IMR-90 (cell line): ENCODE data around the gene EMD. TPM values are rescaled to one million over a fixed set of nuclear protein-coding genes. Genes with fewer than 3 reads are reported as not detected.
A peak's percentile ranks its signal among the peaks of the same experiment; 100 is the strongest.

ENCODE experiments used
- ATAC-seq: fragments of 200-7000 bp; cut with Tn5 transposase; 2 replicates; pipeline ENCODE4 v1.9.1; 2020; ENCODE audit warnings: low read depth, mild to moderate bottlenecking, moderate library complexity
- BruUV-seq: library from RNA; stranded (reverse); fragments of 400-500 nt; replicated peaks from 2 replicates; lab custom pipeline; 2021; lab: Mats Ljungman, UMichigan
- CTCF ChIA-PET: fragments of 300-600 bp; formaldehyde crosslinking; extraction: SDS; loops from one replicate; lab custom pipeline; 2021; ENCODE audit warnings: antibody characterized with exemption; lab: Yijun Ruan, JAX
- POLR2A ChIA-PET: fragments of 300-600 bp; sonication (Branson Sonifier 250); formaldehyde crosslinking; loops from one replicate; lab custom pipeline; 2022; ENCODE audit warnings: antibody characterized with exemption; ENCODE audit not compliant: unreplicated experiment; lab: Charles Lee
- DNase-seq: peaks from one replicate; pipeline ENCODE4 v3.0.0; 2013
- H2AFZ ChIP-seq: replicated peaks from 2 replicates; pipeline ENCODE3; 2013; ENCODE audit warnings: low read length, mild to moderate bottlenecking; ENCODE audit not compliant: poor library complexity
- H2AK5ac ChIP-seq: 2 replicates; pipeline ENCODE4 v1.6.1; 2013; ENCODE audit warnings: low read depth, low read length, inconsistent platforms
- H2AK9ac ChIP-seq: replicated peaks from 2 replicates; pipeline ENCODE3; 2013; ENCODE audit warnings: mild to moderate bottlenecking, low read depth, low read length, moderate library complexity; ENCODE audit not compliant: poor library complexity
- H2BK120ac ChIP-seq: 2 replicates; pipeline ENCODE4 v1.6.1; 2013; ENCODE audit warnings: low read depth, low read length, inconsistent platforms
- H2BK15ac ChIP-seq: 3 replicates; pipeline ENCODE4 v1.6.1; 2013; ENCODE audit warnings: low read depth, low read length, inconsistent platforms
- H2BK20ac ChIP-seq: 2 replicates; pipeline ENCODE4 v1.6.1; 2013; ENCODE audit warnings: low read depth, mild to moderate bottlenecking, inconsistent platforms, low read length, moderate library complexity
- H2BK5ac ChIP-seq: 2 replicates; pipeline ENCODE4 v1.6.1; 2013; ENCODE audit warnings: mild to moderate bottlenecking, low read depth, low read length, inconsistent platforms; ENCODE audit not compliant: poor library complexity, severe bottlenecking
- H3K14ac ChIP-seq: replicated peaks from 2 replicates; pipeline ENCODE4 v1.6.1; 2013; ENCODE audit warnings: low read depth, low read length, inconsistent platforms
- H3K18ac ChIP-seq: 2 replicates; pipeline ENCODE4 v1.6.1; 2013; ENCODE audit warnings: low read depth, low read length, control low read depth
- H3K23ac ChIP-seq: 2 replicates; pipeline ENCODE4 v1.6.1; 2013; ENCODE audit warnings: low read depth, low read length, inconsistent platforms
- H3K27ac ChIP-seq: 2 replicates; pipeline ENCODE4 v1.5.1; 2013; ENCODE audit warnings: mild to moderate bottlenecking, control low read depth, low read length; ENCODE audit not compliant: insufficient read depth
- H3K27me3 ChIP-seq: 2 replicates; pipeline ENCODE4 v1.6.1; 2013; ENCODE audit warnings: low read length; ENCODE audit not compliant: control insufficient read depth, insufficient read depth
- H3K36me3 ChIP-seq: 2 replicates; pipeline ENCODE4 v1.6.1; 2013; ENCODE audit warnings: low read length, mixed read lengths; ENCODE audit not compliant: control insufficient read depth, insufficient read depth
- H3K4ac ChIP-seq: 2 replicates; pipeline ENCODE4 v1.6.1; 2013; ENCODE audit warnings: low read depth, low read length, inconsistent platforms
- H3K4me1 ChIP-seq: 2 replicates; pipeline ENCODE4 v1.6.1; 2013; ENCODE audit warnings: low read length, mixed read lengths; ENCODE audit not compliant: control insufficient read depth, insufficient read depth
- H3K4me2 ChIP-seq: 2 replicates; pipeline ENCODE4 v1.6.1; 2013; ENCODE audit warnings: low read depth, mild to moderate bottlenecking, control low read depth, low read length, moderate library complexity
- H3K4me3 ChIP-seq: 2 replicates; pipeline ENCODE4 v1.5.1; 2013; ENCODE audit warnings: low read depth, mild to moderate bottlenecking, control low read depth, low read length, moderate library complexity; ENCODE audit not compliant: insufficient read depth
- H3K56ac ChIP-seq: 2 replicates; pipeline ENCODE4 v1.6.1; 2013; ENCODE audit warnings: low read length, inconsistent platforms; ENCODE audit not compliant: insufficient read depth; ENCODE audit errors: extremely low read depth
- H3K79me1 ChIP-seq, 2 experiments: 2 replicates each; pipeline ENCODE4 v1.6.1; 2013; ENCODE audit warnings: low read length in 2 of 2, inconsistent platforms in 1 of 2, low read depth in 1 of 2
- H3K9ac ChIP-seq: 2 replicates; pipeline ENCODE4 v1.6.1; 2013; ENCODE audit warnings: low read depth, low read length, control low read depth
- H3K9me1 ChIP-seq: 2 replicates; pipeline ENCODE4 v1.6.1; 2013; ENCODE audit warnings: low read length, inconsistent platforms; ENCODE audit not compliant: insufficient read depth
- H3K9me3 ChIP-seq: 2 replicates; pipeline ENCODE4 v1.6.1; 2013; ENCODE audit warnings: low read length; ENCODE audit not compliant: control insufficient read depth, insufficient read depth
- H4K20me1 ChIP-seq: 2 replicates; pipeline ENCODE4 v1.6.1; 2013; ENCODE audit warnings: low read length, inconsistent platforms; ENCODE audit not compliant: insufficient read depth
- H4K5ac ChIP-seq: 2 replicates; pipeline ENCODE4 v1.6.1; 2013; ENCODE audit warnings: mild to moderate bottlenecking, low read depth, low read length, control low read depth
- H4K8ac ChIP-seq, 2 experiments: 2 replicates each; pipeline ENCODE4 v1.6.1; 2013; ENCODE audit warnings: low read depth in 2 of 2, low read length in 2 of 2, control low read depth in 1 of 2, inconsistent platforms in 1 of 2
- H4K91ac ChIP-seq: 2 replicates; pipeline ENCODE4 v1.6.1; 2013; ENCODE audit warnings: low read depth, low read length, inconsistent platforms; ENCODE audit not compliant: insufficient read depth
- BHLHE40 ChIP-seq: fragments of 150-350 bp; IDR thresholded peaks from 2 replicates; pipeline ENCODE4 v1.6.1; 2016; ENCODE audit warnings: mild to moderate bottlenecking, low read depth, low read length
- CEBPB ChIP-seq: IDR thresholded peaks from 2 replicates; pipeline ENCODE4 v1.6.1; 2012; ENCODE audit warnings: low read depth, low read length, improper control_type of control experiment
- CHD1 ChIP-seq: IDR thresholded peaks from 2 replicates; pipeline ENCODE4 v1.6.1; 2012; ENCODE audit warnings: low read depth, low read length, improper control_type of control experiment
- CTCF ChIP-seq: conservative IDR thresholded peaks from 2 replicates; pipeline ENCODE4 v1.5.1; 2012; ENCODE audit warnings: mild to moderate bottlenecking, low read depth, low read length, improper control_type of control experiment
- ELK1 ChIP-seq: fragments of 150-350 bp; IDR thresholded peaks from 2 replicates; pipeline ENCODE4 v1.6.1; 2016; ENCODE audit warnings: low read depth, mild to moderate bottlenecking, low read length, moderate library complexity, borderline replicate concordance
- FOS ChIP-seq: fragments of 150-350 bp; IDR thresholded peaks from 2 replicates; pipeline ENCODE4 v1.6.1; 2016; ENCODE audit warnings: low read depth, low read length
- MAZ ChIP-seq: IDR thresholded peaks from 2 replicates; pipeline ENCODE4 v1.6.1; 2012; ENCODE audit warnings: low read depth, mild to moderate bottlenecking, low read length, improper control_type of control experiment, moderate library complexity, borderline replicate concordance
- MXI1 ChIP-seq: IDR thresholded peaks from 2 replicates; pipeline ENCODE4 v1.6.1; 2012; ENCODE audit warnings: low read depth, mild to moderate bottlenecking, low read length, moderate library complexity, borderline replicate concordance
- POLR2A ChIP-seq: IDR thresholded peaks from 2 replicates; pipeline ENCODE4 v1.6.1; 2012; ENCODE audit warnings: mild to moderate bottlenecking, low read depth, low read length
- RAD21 ChIP-seq: IDR thresholded peaks from 2 replicates; pipeline ENCODE4 v1.6.1; 2012; ENCODE audit warnings: low read length, improper control_type of control experiment
- RCOR1 ChIP-seq: IDR thresholded peaks from 2 replicates; pipeline ENCODE4 v1.6.1; 2012; ENCODE audit warnings: mild to moderate bottlenecking, low read length, improper control_type of control experiment; ENCODE audit not compliant: insufficient replicate concordance
- RFX5 ChIP-seq: IDR thresholded peaks from 2 replicates; pipeline ENCODE4 v1.8.0; 2012; ENCODE audit warnings: low read depth, mild to moderate bottlenecking, low read length, moderate library complexity
- SMC3 ChIP-seq: fragments of 150-350 bp; IDR thresholded peaks from 2 replicates; pipeline ENCODE4 v1.6.1; 2016; ENCODE audit warnings: low read depth, mild to moderate bottlenecking, antibody characterized with exemption, low read length, moderate library complexity
- WGBS, 2 experiments: methylation state at CpG; one replicate each; pipeline versions ENCODE4 v1.1.5 to v1.1.7; 2013; ENCODE audit warnings: missing lambda C conversion rate in 2 of 2; ENCODE audit not compliant: insufficient read length in 1 of 2; ENCODE audit errors: extremely low coverage in 2 of 2; 5-methylcytosine and 5-hydroxymethylcytosine counted together
- dilution Hi-C: fragments of 300-500 bp; cut with HindIII; formaldehyde crosslinking; loops from one replicate; pipeline ENCODE4 v1.14.3; 2018; ENCODE audit warnings: low sequenced_read_pairs; ENCODE audit not compliant: unreplicated experiment
- in situ Hi-C: fragments of 300-500 bp; cut with MboI; formaldehyde crosslinking; loops from 3 replicates; pipeline ENCODE4 v1.14.3; 2019; ENCODE audit warnings: low sequenced_read_pairs, inconsistent platforms, mixed read lengths
- intact Hi-C: fragments of 100-400 bp; cut with micrococcal nuclease; formaldehyde crosslinking; loops from 2 replicates; pipeline ENCODE4 v1.10.0; 2022
- polyA plus RNA-seq, 3 experiments: library from polyadenylated mRNA; depleted of rRNA; stranded (reverse); fragments of >200 nt; gene quantifications; 2 replicates each; pipeline ENCODE4 v1.2.3, GENCODE V29; 2012; ENCODE audit warnings: low replicate concordance in 1 of 3
- total RNA-seq: library from RNA; depleted of rRNA; stranded (reverse); fragments of >200 nt; gene quantifications from 2 replicates; pipeline ENCODE4 v1.2.3, GENCODE V29; 2012
- TF ChIP-seq, protein P1 (sequence below): fragments of 150-350 bp; IDR thresholded peaks from 2 replicates; pipeline ENCODE4 v1.6.1; 2017; ENCODE audit warnings: mild to moderate bottlenecking, antibody characterized with exemption, low read length, low read depth

Gene EMD
- total and polyA plus RNA-seq, 2 of the 4 experiments (the other 2 are of a cell fraction), result 9.9 to 80.6 TPM

DNA sequence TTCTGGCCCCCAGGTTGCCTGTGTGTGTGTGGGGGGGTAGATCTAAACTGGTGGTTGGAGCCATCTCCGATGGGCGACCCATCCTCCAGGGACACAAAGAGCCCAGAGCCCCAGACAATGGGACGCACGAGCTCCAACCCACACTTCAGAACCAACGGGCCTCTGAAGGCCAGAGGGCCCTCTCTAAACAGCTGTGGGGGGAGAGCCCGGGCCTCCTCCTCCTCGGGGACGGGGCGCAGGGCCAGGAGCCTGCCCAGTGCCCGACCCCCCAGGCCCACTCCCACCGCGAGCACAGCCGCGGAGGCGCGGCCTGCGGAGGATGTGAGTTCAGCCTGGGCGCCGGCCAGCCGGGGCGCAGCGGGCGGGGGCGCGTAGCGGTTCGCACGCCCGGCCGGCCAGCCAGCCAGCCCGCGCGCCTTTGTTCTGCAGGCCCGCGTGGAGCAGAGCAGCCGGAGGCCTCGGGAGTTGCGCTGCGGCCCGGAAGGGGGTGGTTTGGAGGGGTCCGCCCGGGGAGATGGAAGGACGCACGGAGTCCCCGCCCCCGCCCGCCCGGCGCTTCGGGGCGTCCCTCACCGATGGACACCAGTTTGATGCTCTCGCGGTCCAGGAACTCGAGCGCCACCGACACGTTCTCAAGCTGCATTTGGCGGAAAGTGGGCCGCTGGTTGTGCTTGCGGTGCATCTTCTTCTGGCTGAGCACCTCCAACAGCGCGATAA is 8.6 kb upstream of the EMD start:
- H2AFZ ChIP-seq, result peak overlapping the region; percentile 13
- peak overlapping the region; percentile 99 for H3K27ac ChIP-seq
- peak overlapping the region; percentile 68 for H3K4me2 ChIP-seq
- H2AK5ac ChIP-seq, result peak overlapping the region; percentile 95
- intact Hi-C loops, result loop anchor here (5.0 kb wide), 1 partner anchor 162 kb away; no protein-coding TSS in a partner anchor
- peaks cover 9% of the 10 kb centered on the region for H3K4me1 ChIP-seq
- peak overlapping the region; percentile 94 for H2BK5ac ChIP-seq
- peak overlapping the region; percentile 98 for H3K4ac ChIP-seq
- in situ Hi-C loops, result no loop called here
- BruUV-seq, result no TSS peak
- peak overlapping the region; percentile 70 for H3K18ac ChIP-seq
- H4K91ac ChIP-seq, result peak overlapping the region; percentile 93
- 29% methylated on average over 41 of the region's 63 CpGs; no CpG with 5 or more reads in 1 of the 2 experiments for WGBS, 2 experiments
- peak overlapping the region; percentile 92 for H3K14ac ChIP-seq
- H3K4me3 ChIP-seq, result peak overlapping the region; percentile 95
- H4K5ac ChIP-seq, result peak overlapping the region; percentile 73
- peak overlapping the region; percentile 98 for H2AK9ac ChIP-seq
- peak overlapping the region; percentile 95 to 97 for H4K8ac ChIP-seq
- H2BK120ac ChIP-seq, result peak overlapping the region; percentile 57
- DNase-seq (no peak), ATAC-seq (no peak)
- H3K79me1 ChIP-seq, result peaks cover 0 to 13% of the 10 kb centered on the region in 2 experiments; a peak in 1 of 4 replicates
- H3K23ac ChIP-seq, result peak overlapping the region; percentile 99
- H3K56ac ChIP-seq, result peak overlapping the region; percentile 99
- ChIA-PET CTCF (no interaction called here), POLR2A (interaction anchor here (0.6 to 1.3 kb wide), 3 partner anchors 9 to 421 kb away, joined by 3 to 4 read pairs (median 3); partner anchors contain the start of genes EMD and RPL10)
- H4K20me1 ChIP-seq, result peaks cover 56% of the 10 kb centered on the region
- peak overlapping the region; percentile 100 for H3K9ac ChIP-seq
- peaks cover 43% of the 10 kb centered on the region for H3K36me3 ChIP-seq
- H3K9me3 ChIP-seq, result no peaks in the 10 kb centered on the region
- no peak overlapping the region for H2BK20ac ChIP-seq
- no peaks in the 10 kb centered on the region for H3K27me3 ChIP-seq
- dilution Hi-C loops, result no loop called here
- no peaks in the 10 kb centered on the region for H3K9me1 ChIP-seq
- H2BK15ac ChIP-seq, result 0 out of 3 replicates have a peak overlapping the region, but pooled peaks have one; percentile 1
- TF ChIP-seq POLR2A, result no peak
- TF ChIP-seq CHD1, result no peak
- TF ChIP-seq MXI1, result no peak
- no peak for TF ChIP-seq FOS
- TF ChIP-seq RCOR1, result no peak
- no peak for TF ChIP-seq BHLHE40
- TF ChIP-seq SMC3, result no peak
- TF ChIP-seq, protein P1, sequence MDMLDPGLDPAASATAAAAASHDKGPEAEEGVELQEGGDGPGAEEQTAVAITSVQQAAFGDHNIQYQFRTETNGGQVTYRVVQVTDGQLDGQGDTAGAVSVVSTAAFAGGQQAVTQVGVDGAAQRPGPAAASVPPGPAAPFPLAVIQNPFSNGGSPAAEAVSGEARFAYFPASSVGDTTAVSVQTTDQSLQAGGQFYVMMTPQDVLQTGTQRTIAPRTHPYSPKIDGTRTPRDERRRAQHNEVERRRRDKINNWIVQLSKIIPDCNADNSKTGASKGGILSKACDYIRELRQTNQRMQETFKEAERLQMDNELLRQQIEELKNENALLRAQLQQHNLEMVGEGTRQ, result no peak
- TF ChIP-seq CEBPB, result no peak
- TF ChIP-seq RAD21, result no peak
- TF ChIP-seq MAZ, result no peak
- TF ChIP-seq ELK1, result no peak
- TF ChIP-seq CTCF, result no peak
- no peak for TF ChIP-seq RFX5
